ENCODE measurements around the gene UBE2H. TPM values are rescaled to one million over a fixed set of nuclear protein-coding genes. Genes with fewer than 3 reads are reported as not detected.
A peak's percentile ranks its signal among the peaks of the same experiment; 100 is the strongest.

The UBE2H gene
- total RNA-seq, 1 donor from 2014 or later, result 114 TPM

GRCh38 chr7:129870668-129871067 lies 82.1 kb downstream of the UBE2H start:
- DNase-seq (ENCODE audit: low spot score), result no peak
- H3K79me2 ChIP-seq (ENCODE audit: low read depth), result peaks cover 28% of the 10 kb centered on the region
- no peaks in the 10 kb centered on the region for H3K27me3 ChIP-seq
- Mint-ChIP-seq H3K4me1 (peaks cover 15% of the 10 kb centered on the region), H3K27ac (no peak overlapping the region), H3K9me3 (no peaks in the 10 kb centered on the region), H3K4me3 (no peak overlapping the region), H3K27me3 (ENCODE audit: insufficient read depth, low read depth) (no peaks in the 10 kb centered on the region), H3K36me3 (peaks cover 14% of the 10 kb centered on the region)
- no peaks in the 10 kb centered on the region for H3K36me3 ChIP-seq
- peak overlapping the region; percentile 22 for H3K27ac ChIP-seq
- no peaks in the 10 kb centered on the region for H3F3A ChIP-seq (ENCODE audit: low read depth)
- no peak overlapping the region for H3K4me2 ChIP-seq
- no peak for TF ChIP-seq EZH2phosphoT487 (IDR thresholded peaks at IDR 0.05)
- no peak for TF ChIP-seq CTCF (IDR thresholded peaks at IDR 0.05)
- no peak for TF ChIP-seq EZH2 (IDR thresholded peaks at IDR 0.05)
- peaks cover 35% of the 10 kb centered on the region for H4K20me1 ChIP-seq (ENCODE audit: low read depth)
- no peak overlapping the region for H3K4me3 ChIP-seq
- H3K9ac ChIP-seq, result no peak overlapping the region
- no peak overlapping the region for H2AFZ ChIP-seq (replicated peaks)
- H3K4me1 ChIP-seq, result no peaks in the 10 kb centered on the region
- H3K9me3 ChIP-seq (ENCODE audit: low read depth), result no peaks in the 10 kb centered on the region

- Mint-ChIP-seq H3K9me3 (no peaks in the 10 kb centered on the region), H3K27me3 (ENCODE audit: insufficient read depth, low read depth) (no peaks in the 10 kb centered on the region), H3K36me3 (peaks cover 9% of the 10 kb centered on the region), H3K4me1 (peaks cover 45% of the 10 kb centered on the region), H3K4me3 (no peak overlapping the region), H3K27ac (no peak overlapping the region)
- Histone ChIP-seq H3K9ac (no peak overlapping the region), H3K9me3 (ENCODE audit: low read depth) (no peaks in the 10 kb centered on the region), H4K20me1 (ENCODE audit: low read depth) (peaks cover 72% of the 10 kb centered on the region), H3K36me3 (no peaks in the 10 kb centered on the region), H3K4me3 (no peak overlapping the region), H2AFZ (replicated peaks) (no peak overlapping the region), H3K27me3 (no peaks in the 10 kb centered on the region), H3F3A (ENCODE audit: low read depth) (peaks cover 16% of the 10 kb centered on the region), H3K4me2 (no peak overlapping the region), H3K4me1 (peaks cover 13% of the 10 kb centered on the region), H3K27ac (no peak overlapping the region), H3K79me2 (ENCODE audit: low read depth) (peaks cover 64% of the 10 kb centered on the region)
- TF ChIP-seq EZH2 (IDR thresholded peaks at IDR 0.05), result no peak
- no peak for TF ChIP-seq CTCF (IDR thresholded peaks at IDR 0.05)
- no peak for TF ChIP-seq EZH2phosphoT487 (IDR thresholded peaks at IDR 0.05)
- no peak for DNase-seq (ENCODE audit: low spot score)
Measured at GRCh38 chr7:129866251-129866650, 86.5 kb downstream of the UBE2H start.

DNA sequence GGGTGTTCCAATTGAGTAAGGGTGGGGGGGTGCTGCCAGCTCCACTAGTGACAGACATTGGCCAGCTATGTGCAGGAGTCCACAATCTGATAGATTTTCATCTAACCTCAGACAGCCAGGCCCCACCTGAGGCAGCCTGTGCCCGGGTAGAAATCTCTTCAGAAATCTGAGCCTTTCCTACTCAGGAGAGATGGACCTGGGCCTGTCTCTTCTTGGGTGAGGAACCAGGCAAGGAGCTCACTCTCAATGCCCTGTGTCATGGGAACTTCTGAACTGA lies 86.9 kb downstream of the UBE2H start:
- TF ChIP-seq CTCF (IDR thresholded peaks at IDR 0.05) (no peak), EZH2phosphoT487 (IDR thresholded peaks at IDR 0.05) (no peak), EZH2 (IDR thresholded peaks at IDR 0.05) (no peak)
- H3K9me3 ChIP-seq (ENCODE audit: low read depth), result no peaks in the 10 kb centered on the region
- Mint-ChIP-seq H3K4me3 (no peak overlapping the region), H3K36me3 (peaks cover 6% of the 10 kb centered on the region), H3K9me3 (no peaks in the 10 kb centered on the region), H3K4me1 (peaks cover 45% of the 10 kb centered on the region), H3K27me3 (ENCODE audit: insufficient read depth, low read depth) (no peaks in the 10 kb centered on the region), H3K27ac (no peak overlapping the region)
- H3K4me2 ChIP-seq, result no peak overlapping the region
- no peaks in the 10 kb centered on the region for H3K27me3 ChIP-seq
- H3K79me2 ChIP-seq (ENCODE audit: low read depth), result peaks cover 67% of the 10 kb centered on the region
- peaks cover 13% of the 10 kb centered on the region for H3K4me1 ChIP-seq
- no peak overlapping the region for H3K4me3 ChIP-seq
- no peak overlapping the region for H2AFZ ChIP-seq (replicated peaks)
- no peak for DNase-seq (ENCODE audit: low spot score)
- no peak overlapping the region for H3K9ac ChIP-seq
- no peak overlapping the region for H3K27ac ChIP-seq
- H3F3A ChIP-seq (ENCODE audit: low read depth), result peaks cover 16% of the 10 kb centered on the region
- peaks cover 72% of the 10 kb centered on the region for H4K20me1 ChIP-seq (ENCODE audit: low read depth)
- no peaks in the 10 kb centered on the region for H3K36me3 ChIP-seq

Measured in neural progenitor cell (in vitro differentiated cells).